HG03175 (cell line): ENCODE results near the gene CAVIN3.

Source experiments
- ATAC-seq: cut with Tn5 transposase; IDR thresholded peaks from one replicate; pipeline ENCODE4 v1.9.1; 2021; ENCODE audit warnings: mild to moderate bottlenecking, moderate library complexity; ENCODE audit not compliant: unreplicated experiment

CAVIN3 gene

DNA sequence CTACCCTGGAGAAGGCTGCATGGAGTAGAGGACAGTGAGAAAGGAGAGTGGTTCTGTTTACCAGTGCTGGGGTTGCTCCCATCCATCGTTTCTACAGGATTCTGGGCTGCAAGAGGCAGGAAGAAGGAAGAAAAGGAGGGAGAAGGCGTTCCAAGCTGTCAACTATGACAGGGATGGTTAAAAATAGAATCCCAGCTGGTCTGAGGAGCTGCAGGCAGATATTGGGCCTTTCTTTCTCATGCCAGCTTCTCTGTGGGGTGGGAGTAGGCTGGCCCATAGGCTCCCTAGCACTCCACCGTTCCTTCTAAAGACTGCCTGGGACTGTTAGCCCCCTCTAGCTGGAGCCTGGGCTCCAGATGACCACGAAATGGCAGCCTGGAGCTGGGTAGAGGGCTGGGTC is 47.1 kb downstream of the CAVIN3 start:
- ATAC-seq: no peak

DNA sequence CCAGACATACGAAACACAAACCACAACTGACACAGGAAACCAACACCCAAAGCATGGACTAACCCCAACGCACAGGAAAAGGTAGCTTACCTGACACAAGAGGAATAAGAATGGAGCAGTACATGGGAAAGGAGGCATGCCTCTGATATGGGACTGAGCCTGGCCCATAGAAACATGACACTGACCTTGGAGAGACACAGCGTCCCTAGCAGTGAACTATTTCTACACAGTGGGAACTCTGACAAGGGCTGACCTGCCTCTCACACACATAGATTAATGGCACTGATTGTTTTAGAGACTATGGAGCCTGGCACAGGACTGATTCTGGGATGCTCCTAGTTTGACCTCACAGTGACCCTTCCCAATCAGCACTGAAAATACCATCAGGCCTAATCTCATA is 48.7 kb downstream of the CAVIN3 start:
- no peak for ATAC-seq

DNA sequence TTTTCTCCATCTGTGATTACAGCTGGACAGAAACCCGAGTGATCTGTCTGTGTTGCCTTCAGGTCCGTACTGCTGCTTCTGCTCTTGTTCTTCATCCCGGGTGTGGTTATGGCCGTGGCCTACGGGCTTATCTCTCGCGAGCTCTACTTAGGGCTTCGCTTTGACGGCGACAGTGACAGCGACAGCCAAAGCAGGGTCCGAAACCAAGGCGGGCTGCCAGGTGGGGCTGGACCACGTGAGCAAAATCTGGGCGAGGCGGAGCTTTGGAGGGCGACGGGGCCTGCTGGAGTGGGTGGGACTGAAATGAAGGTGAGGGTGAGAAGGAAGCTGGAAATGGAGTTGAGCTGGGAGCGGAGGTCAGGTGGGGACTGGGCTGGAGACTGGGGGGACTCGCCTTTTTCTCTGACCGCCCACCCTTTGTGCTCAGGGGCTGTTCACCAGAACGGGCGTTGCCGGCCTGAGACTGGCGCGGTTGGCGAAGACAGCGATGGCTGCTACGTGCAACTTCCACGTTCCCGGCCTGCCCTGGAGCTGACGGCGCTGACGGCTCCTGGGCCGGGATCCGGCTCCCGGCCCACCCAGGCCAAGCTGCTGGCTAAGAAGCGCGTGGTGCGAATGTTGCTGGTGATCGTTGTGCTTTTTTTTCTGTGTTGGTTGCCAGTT is 49.6 kb downstream of the CAVIN3 start:
- ATAC-seq: no peak

DNA sequence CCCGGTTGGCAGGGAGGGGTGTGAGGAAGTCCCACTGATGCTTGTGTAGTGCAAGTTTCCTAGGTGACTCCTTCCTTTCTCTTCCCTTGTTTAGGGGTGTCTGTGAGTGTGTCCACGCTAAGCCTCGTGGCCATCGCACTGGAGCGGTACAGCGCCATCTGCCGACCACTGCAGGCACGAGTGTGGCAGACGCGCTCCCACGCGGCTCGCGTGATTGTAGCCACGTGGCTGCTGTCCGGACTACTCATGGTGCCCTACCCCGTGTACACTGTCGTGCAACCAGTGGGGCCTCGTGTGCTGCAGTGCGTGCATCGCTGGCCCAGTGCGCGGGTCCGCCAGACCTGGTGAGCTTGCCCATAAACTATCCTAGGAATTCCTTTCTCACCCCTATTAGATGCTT is 50.3 kb downstream of the CAVIN3 start:
- ATAC-seq: no peak
